GM18868 (cell line): ENCODE results near the gene PRICKLE2.

Experiments used
- ATAC-seq: cut with Tn5 transposase; IDR thresholded peaks from one replicate; pipeline ENCODE4 v1.9.1; 2021; ENCODE audit warnings: mild to moderate bottlenecking, moderate library complexity; ENCODE audit not compliant: unreplicated experiment

Gene PRICKLE2

GRCh38 chr3:64080616-64081234 is 144.5 kb downstream of the PRICKLE2 start:
- no peak for ATAC-seq

GRCh38 chr3:64079369-64080150 is 145.7 kb downstream of the PRICKLE2 start:
- no peak for ATAC-seq

GRCh38 chr3:64078966-64079365 is 146.3 kb downstream of the PRICKLE2 start:
- ATAC-seq, result no peak

- ATAC-seq, result no peak
Observed at GRCh38 chr3:64074895-64075679, 150.2 kb downstream of the PRICKLE2 start.

- no peak for ATAC-seq
Observed at GRCh38 chr3:64074060-64074459, 151.2 kb downstream of the PRICKLE2 start.

- no peak for ATAC-seq
Observed at GRCh38 chr3:64073158-64073761, 152.0 kb downstream of the PRICKLE2 start.

GRCh38 chr3:64072126-64072525 is 153.1 kb downstream of the PRICKLE2 start:
- no peak for ATAC-seq

- ATAC-seq, result no peak
Observed at GRCh38 chr3:64070704-64071103, 154.6 kb downstream of the PRICKLE2 start.

- ATAC-seq, result no peak
Observed at GRCh38 chr3:64067506-64068346, 157.5 kb downstream of the PRICKLE2 start.

GRCh38 chr3:64064804-64065203 is 160.5 kb downstream of the PRICKLE2 start:
- no peak for ATAC-seq

- ATAC-seq, result no peak
Observed at GRCh38 chr3:64063983-64064438, 161.3 kb downstream of the PRICKLE2 start.

GRCh38 chr3:64063207-64063982 is 161.9 kb downstream of the PRICKLE2 start:
- ATAC-seq, result no peak

- no peak for ATAC-seq
Observed at GRCh38 chr3:64061628-64062027, 163.6 kb downstream of the PRICKLE2 start.

- no peak for ATAC-seq
Observed at GRCh38 chr3:64059484-64060175, 165.6 kb downstream of the PRICKLE2 start.

- ATAC-seq, result no peak
Observed at GRCh38 chr3:64058566-64058965, 166.7 kb downstream of the PRICKLE2 start.

GRCh38 chr3:64057231-64057630 is 168.0 kb downstream of the PRICKLE2 start:
- no peak for ATAC-seq

- ATAC-seq, result no peak
Observed at GRCh38 chr3:64056606-64057180, 168.6 kb downstream of the PRICKLE2 start.

- no peak for ATAC-seq
Observed at GRCh38 chr3:64055076-64055475, 170.2 kb downstream of the PRICKLE2 start.

- ATAC-seq, result no peak
Observed at GRCh38 chr3:64054488-64054887, 170.8 kb downstream of the PRICKLE2 start.
